Sigmoid colon (tissue), 4 donors: Measurements from ENCODE around the gene PFKM.

ENCODE experiments used
- EP300 ChIP-seq, 4 donors: sonication (generic); formaldehyde crosslinking; IDR thresholded peaks; one replicate each; pipeline ENCODE4 v1.6.1; 2017; ENCODE audit warnings: antibody characterized with exemption in 4 of 4
- POLR2A ChIP-seq, 2 donors: fragments of 450-650 bp; IDR thresholded peaks; one replicate each; pipeline ENCODE4 v1.6.1; 2016; ENCODE audit warnings: antibody characterized with exemption in 2 of 2, mild to moderate bottlenecking in 2 of 2, moderate library complexity in 2 of 2
- POLR2AphosphoS5 ChIP-seq, 4 donors: sonication (generic); formaldehyde crosslinking; IDR thresholded peaks; one replicate each; pipeline ENCODE4 v1.6.1; 2017; ENCODE audit warnings: antibody characterized with exemption in 4 of 4
- TF ChIP-seq, protein P1 (sequence below), 4 experiments: fragments of 450-650 bp in 3 of 4; fragments of 200-600 bp in 1 of 4; IDR thresholded peaks; one replicate each; pipeline ENCODE4 v1.5.1; 2016 to 2019; ENCODE audit warnings: antibody characterized with exemption in 4 of 4, mild to moderate bottlenecking in 3 of 4, moderate library complexity in 2 of 4

DNA sequence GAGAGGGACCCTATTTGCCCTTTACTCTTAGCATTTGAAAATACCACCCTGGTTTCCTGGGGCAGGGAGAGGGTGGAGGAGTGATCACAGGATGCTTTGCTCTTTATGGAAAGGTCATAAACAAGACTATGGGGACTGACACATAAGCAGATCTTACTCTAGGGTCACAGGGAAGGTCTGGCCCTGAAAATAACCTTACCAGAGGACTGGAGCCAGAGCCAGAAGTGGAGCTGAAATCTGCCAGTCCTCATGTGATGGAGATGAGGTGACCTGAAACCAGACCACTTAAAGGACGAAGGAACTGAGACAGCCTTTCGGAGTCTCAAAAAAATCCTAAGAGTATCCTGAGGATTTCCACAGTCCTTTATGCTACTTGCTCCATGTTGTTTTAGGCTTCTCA, 12.4 kb downstream of the PFKM start:
- TF ChIP-seq POLR2A (IDR thresholded peaks at IDR 0.05) (no peak), POLR2AphosphoS5 (IDR thresholded peaks at IDR 0.05) (no peak), EP300 (IDR thresholded peaks at IDR 0.05) (no peak)
- TF ChIP-seq, protein P1, sequence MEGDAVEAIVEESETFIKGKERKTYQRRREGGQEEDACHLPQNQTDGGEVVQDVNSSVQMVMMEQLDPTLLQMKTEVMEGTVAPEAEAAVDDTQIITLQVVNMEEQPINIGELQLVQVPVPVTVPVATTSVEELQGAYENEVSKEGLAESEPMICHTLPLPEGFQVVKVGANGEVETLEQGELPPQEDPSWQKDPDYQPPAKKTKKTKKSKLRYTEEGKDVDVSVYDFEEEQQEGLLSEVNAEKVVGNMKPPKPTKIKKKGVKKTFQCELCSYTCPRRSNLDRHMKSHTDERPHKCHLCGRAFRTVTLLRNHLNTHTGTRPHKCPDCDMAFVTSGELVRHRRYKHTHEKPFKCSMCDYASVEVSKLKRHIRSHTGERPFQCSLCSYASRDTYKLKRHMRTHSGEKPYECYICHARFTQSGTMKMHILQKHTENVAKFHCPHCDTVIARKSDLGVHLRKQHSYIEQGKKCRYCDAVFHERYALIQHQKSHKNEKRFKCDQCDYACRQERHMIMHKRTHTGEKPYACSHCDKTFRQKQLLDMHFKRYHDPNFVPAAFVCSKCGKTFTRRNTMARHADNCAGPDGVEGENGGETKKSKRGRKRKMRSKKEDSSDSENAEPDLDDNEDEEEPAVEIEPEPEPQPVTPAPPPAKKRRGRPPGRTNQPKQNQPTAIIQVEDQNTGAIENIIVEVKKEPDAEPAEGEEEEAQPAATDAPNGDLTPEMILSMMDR (IDR thresholded peaks at IDR 0.05), result no peak
